ENCODE measurements around the gene SPSB1.

SPSB1 gene

GRCh38 chr1:9385801-9386573 is 93.3 kb downstream of the SPSB1 start:
- TF ChIP-seq PAX5 (IDR thresholded peaks at IDR 0.05; ENCODE audit: insufficient read depth, low read length, severe bottlenecking): no peak
- no peak for TF ChIP-seq POLR2AphosphoS5 (IDR thresholded peaks at IDR 0.05; ENCODE audit: low read depth, low read length)
- no peak for TF ChIP-seq POU2F2 (IDR thresholded peaks at IDR 0.05; ENCODE audit: low read depth, low read length)
- TF ChIP-seq TAF1 (IDR thresholded peaks at IDR 0.05; ENCODE audit: low read depth, low read length): no peak
- TF ChIP-seq SPI1 (IDR thresholded peaks at IDR 0.05; ENCODE audit: low read depth, low read length): no peak
- TF ChIP-seq POLR2A (IDR thresholded peaks at IDR 0.05; ENCODE audit: low read depth, low read length): no peak
- DNase-seq (ENCODE audit: insufficient read length, low spot score) (peak; percentile 63), FAIRE-seq (no peak)

- no peak for TF ChIP-seq POLR2A (IDR thresholded peaks at IDR 0.05; ENCODE audit: low read depth, low read length)
- no peak for TF ChIP-seq TAF1 (IDR thresholded peaks at IDR 0.05; ENCODE audit: low read depth, low read length)
- no peak for TF ChIP-seq SPI1 (IDR thresholded peaks at IDR 0.05; ENCODE audit: low read depth, low read length)
- TF ChIP-seq PAX5 (IDR thresholded peaks at IDR 0.05; ENCODE audit: insufficient read depth, low read length, severe bottlenecking): no peak
- no peak for TF ChIP-seq POU2F2 (IDR thresholded peaks at IDR 0.05; ENCODE audit: low read depth, low read length)
- no peak for TF ChIP-seq POLR2AphosphoS5 (IDR thresholded peaks at IDR 0.05; ENCODE audit: low read depth, low read length)
- FAIRE-seq (no peak), DNase-seq (ENCODE audit: insufficient read length, low spot score) (no peak)
Observed at GRCh38 chr1:9388335-9389180, 95.9 kb downstream of the SPSB1 start.

GRCh38 chr1:9389968-9390367 is 97.3 kb downstream of the SPSB1 start:
- FAIRE-seq (no peak), DNase-seq (ENCODE audit: insufficient read length, low spot score) (no peak)
- TF ChIP-seq SPI1 (IDR thresholded peaks at IDR 0.05; ENCODE audit: low read depth, low read length): no peak
- no peak for TF ChIP-seq TAF1 (IDR thresholded peaks at IDR 0.05; ENCODE audit: low read depth, low read length)
- TF ChIP-seq POLR2A (IDR thresholded peaks at IDR 0.05; ENCODE audit: low read depth, low read length): no peak
- no peak for TF ChIP-seq POLR2AphosphoS5 (IDR thresholded peaks at IDR 0.05; ENCODE audit: low read depth, low read length)
- no peak for TF ChIP-seq PAX5 (IDR thresholded peaks at IDR 0.05; ENCODE audit: insufficient read depth, low read length, severe bottlenecking)
- no peak for TF ChIP-seq POU2F2 (IDR thresholded peaks at IDR 0.05; ENCODE audit: low read depth, low read length)

GRCh38 chr1:9391620-9392019 is 98.9 kb downstream of the SPSB1 start:
- FAIRE-seq: no peak
- DNase-seq (ENCODE audit: insufficient read length, low spot score): no peak
- TF ChIP-seq SPI1 (IDR thresholded peaks at IDR 0.05; ENCODE audit: low read depth, low read length) (no peak), TAF1 (IDR thresholded peaks at IDR 0.05; ENCODE audit: low read depth, low read length) (no peak), POU2F2 (IDR thresholded peaks at IDR 0.05; ENCODE audit: low read depth, low read length) (no peak), POLR2A (IDR thresholded peaks at IDR 0.05; ENCODE audit: low read depth, low read length) (no peak), PAX5 (IDR thresholded peaks at IDR 0.05; ENCODE audit: insufficient read depth, low read length, severe bottlenecking) (no peak), POLR2AphosphoS5 (IDR thresholded peaks at IDR 0.05; ENCODE audit: low read depth, low read length) (no peak)

- DNase-seq (ENCODE audit: insufficient read length, low spot score) (no peak), FAIRE-seq (no peak)
- no peak for TF ChIP-seq PAX5 (IDR thresholded peaks at IDR 0.05; ENCODE audit: insufficient read depth, low read length, severe bottlenecking)
- TF ChIP-seq TAF1 (IDR thresholded peaks at IDR 0.05; ENCODE audit: low read depth, low read length): no peak
- TF ChIP-seq POLR2A (IDR thresholded peaks at IDR 0.05; ENCODE audit: low read depth, low read length): no peak
- TF ChIP-seq SPI1 (IDR thresholded peaks at IDR 0.05; ENCODE audit: low read depth, low read length): no peak
- no peak for TF ChIP-seq POLR2AphosphoS5 (IDR thresholded peaks at IDR 0.05; ENCODE audit: low read depth, low read length)
- TF ChIP-seq POU2F2 (IDR thresholded peaks at IDR 0.05; ENCODE audit: low read depth, low read length): no peak
Observed at GRCh38 chr1:9394010-9394409, 101.3 kb downstream of the SPSB1 start.

GRCh38 chr1:9395018-9395417 is 102.3 kb downstream of the SPSB1 start:
- no peak for FAIRE-seq
- TF ChIP-seq PAX5 (IDR thresholded peaks at IDR 0.05; ENCODE audit: insufficient read depth, low read length, severe bottlenecking): no peak
- TF ChIP-seq SPI1 (IDR thresholded peaks at IDR 0.05; ENCODE audit: low read depth, low read length): no peak
- no peak for TF ChIP-seq POLR2A (IDR thresholded peaks at IDR 0.05; ENCODE audit: low read depth, low read length)
- TF ChIP-seq POU2F2 (IDR thresholded peaks at IDR 0.05; ENCODE audit: low read depth, low read length): no peak
- no peak for TF ChIP-seq TAF1 (IDR thresholded peaks at IDR 0.05; ENCODE audit: low read depth, low read length)
- TF ChIP-seq POLR2AphosphoS5 (IDR thresholded peaks at IDR 0.05; ENCODE audit: low read depth, low read length): no peak
- DNase-seq (ENCODE audit: insufficient read length, low spot score): no peak

- no peak for TF ChIP-seq TAF1 (IDR thresholded peaks at IDR 0.05; ENCODE audit: low read depth, low read length)
- no peak for TF ChIP-seq POLR2A (IDR thresholded peaks at IDR 0.05; ENCODE audit: low read depth, low read length)
- no peak for TF ChIP-seq POLR2AphosphoS5 (IDR thresholded peaks at IDR 0.05; ENCODE audit: low read depth, low read length)
- no peak for TF ChIP-seq POU2F2 (IDR thresholded peaks at IDR 0.05; ENCODE audit: low read depth, low read length)
- no peak for TF ChIP-seq PAX5 (IDR thresholded peaks at IDR 0.05; ENCODE audit: insufficient read depth, low read length, severe bottlenecking)
- no peak for TF ChIP-seq SPI1 (IDR thresholded peaks at IDR 0.05; ENCODE audit: low read depth, low read length)
- DNase-seq (ENCODE audit: insufficient read length, low spot score): no peak
- no peak for FAIRE-seq
Observed at GRCh38 chr1:9397047-9397446, 104.4 kb downstream of the SPSB1 start.

GRCh38 chr1:9397997-9398526 is 105.4 kb downstream of the SPSB1 start:
- FAIRE-seq (no peak), DNase-seq (ENCODE audit: insufficient read length, low spot score) (no peak)
- TF ChIP-seq POLR2AphosphoS5 (IDR thresholded peaks at IDR 0.05; ENCODE audit: low read depth, low read length): no peak
- TF ChIP-seq SPI1 (IDR thresholded peaks at IDR 0.05; ENCODE audit: low read depth, low read length): peak; percentile 37; the same call in 1 of the 2 replicates
- TF ChIP-seq POLR2A (IDR thresholded peaks at IDR 0.05; ENCODE audit: low read depth, low read length): no peak
- no peak for TF ChIP-seq POU2F2 (IDR thresholded peaks at IDR 0.05; ENCODE audit: low read depth, low read length)
- no peak for TF ChIP-seq PAX5 (IDR thresholded peaks at IDR 0.05; ENCODE audit: insufficient read depth, low read length, severe bottlenecking)
- no peak for TF ChIP-seq TAF1 (IDR thresholded peaks at IDR 0.05; ENCODE audit: low read depth, low read length)

Data from GM12891 (cell line).